ENCODE measurements around the gene UAP1.

- TF ChIP-seq CTCF (conservative IDR thresholded peaks at IDR 0.05) (no peak), EZH2 (IDR thresholded peaks at IDR 0.05; ENCODE audit: low read depth) (no peak)
Observed at GRCh38 chr1:162632698-162633080, 71.2 kb downstream of the UAP1 start.

Data from PC-9 (cell line).